Measurements from ENCODE around the gene ZNF292. TPM values are rescaled to one million over a fixed set of nuclear protein-coding genes. Genes with fewer than 3 reads are reported as not detected.
"Not testable (repeated sequence)": the region's sequence is repeated elsewhere in the genome, so short reads cannot be mapped to it uniquely, and the experiment has no call there.

The ZNF292 gene
- total and polyA plus RNA-seq, 2 experiments from 2014 or later, result 20.9 to 38.3 TPM

DNA sequence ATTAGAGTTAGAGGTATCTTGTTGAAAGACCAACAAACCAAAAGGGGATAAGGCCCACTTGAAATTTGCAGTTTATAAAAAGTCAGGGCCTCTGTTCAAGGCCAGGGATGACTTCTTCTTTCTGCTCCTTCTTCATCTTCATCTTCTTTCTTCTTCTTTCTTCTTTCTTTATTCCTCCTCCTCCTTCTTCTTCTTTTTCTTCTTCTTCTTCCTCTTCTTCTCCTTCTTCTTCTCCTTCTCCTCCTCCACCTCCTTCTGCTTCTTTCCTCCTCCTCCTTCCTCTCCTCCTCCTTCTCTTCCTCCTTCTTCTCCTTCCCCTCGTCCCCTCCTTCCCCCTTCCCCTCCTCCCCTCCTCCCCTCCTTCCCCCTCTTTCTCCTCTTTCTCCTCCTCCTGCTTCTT is 18.4 kb upstream of the ZNF292 start:
- no peaks in the 10 kb centered on the region for H3K9me3 ChIP-seq (ENCODE audit: low read depth)
- WGBS (ENCODE audit: low lambda C conversion rate, missing lambda C conversion rate), result no CpG with 5 or more reads among the region's 1 CpG

DNA sequence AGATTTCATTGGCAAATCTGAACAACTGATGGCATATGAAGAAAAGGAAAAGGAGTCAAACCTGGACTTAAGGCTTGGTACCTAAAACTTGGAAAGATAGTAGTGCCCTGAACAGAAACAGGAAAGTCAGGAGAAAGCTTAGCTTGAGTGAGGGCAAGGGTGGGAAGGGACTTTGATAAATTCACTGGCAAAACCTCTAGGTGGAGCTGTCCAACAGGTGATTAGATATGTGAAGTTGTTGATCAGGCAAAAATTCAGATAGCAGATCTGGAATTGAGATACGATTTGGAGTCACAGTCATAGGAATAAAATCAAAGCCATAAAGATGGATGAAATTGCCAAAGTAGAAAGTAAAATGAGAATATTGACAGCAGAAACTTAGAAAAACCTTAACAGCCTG is 16.1 kb upstream of the ZNF292 start:
- Histone ChIP-seq H3K4me1 (ENCODE audit: insufficient read depth) (no peaks in the 10 kb centered on the region), H2AFZ (no peak overlapping the region), H3K9me3 (ENCODE audit: low read depth) (no peaks in the 10 kb centered on the region), H3K4me2 (no peak overlapping the region), H4K20me1 (ENCODE audit: insufficient read depth, poor library complexity, severe bottlenecking) (no peaks in the 10 kb centered on the region), H3K27me3 (no peaks in the 10 kb centered on the region), H3K9me2 (replicated peaks; ENCODE audit: insufficient read depth) (no peaks in the 10 kb centered on the region), H3K27ac (no peak overlapping the region), H3K36me3 (replicated peaks; ENCODE audit: insufficient read depth, low read depth) (no peaks in the 10 kb centered on the region), H3K79me2 (no peaks in the 10 kb centered on the region), H3K4me3 (no peak overlapping the region)
- TF ChIP-seq EZH2phosphoT487 (IDR thresholded peaks at IDR 0.05; ENCODE audit: low read depth, severe bottlenecking, unreplicated experiment) (no peak), EZH2 (IDR thresholded peaks at IDR 0.05; ENCODE audit: borderline replicate concordance) (no peak)
- TF ChIP-seq, protein P1, sequence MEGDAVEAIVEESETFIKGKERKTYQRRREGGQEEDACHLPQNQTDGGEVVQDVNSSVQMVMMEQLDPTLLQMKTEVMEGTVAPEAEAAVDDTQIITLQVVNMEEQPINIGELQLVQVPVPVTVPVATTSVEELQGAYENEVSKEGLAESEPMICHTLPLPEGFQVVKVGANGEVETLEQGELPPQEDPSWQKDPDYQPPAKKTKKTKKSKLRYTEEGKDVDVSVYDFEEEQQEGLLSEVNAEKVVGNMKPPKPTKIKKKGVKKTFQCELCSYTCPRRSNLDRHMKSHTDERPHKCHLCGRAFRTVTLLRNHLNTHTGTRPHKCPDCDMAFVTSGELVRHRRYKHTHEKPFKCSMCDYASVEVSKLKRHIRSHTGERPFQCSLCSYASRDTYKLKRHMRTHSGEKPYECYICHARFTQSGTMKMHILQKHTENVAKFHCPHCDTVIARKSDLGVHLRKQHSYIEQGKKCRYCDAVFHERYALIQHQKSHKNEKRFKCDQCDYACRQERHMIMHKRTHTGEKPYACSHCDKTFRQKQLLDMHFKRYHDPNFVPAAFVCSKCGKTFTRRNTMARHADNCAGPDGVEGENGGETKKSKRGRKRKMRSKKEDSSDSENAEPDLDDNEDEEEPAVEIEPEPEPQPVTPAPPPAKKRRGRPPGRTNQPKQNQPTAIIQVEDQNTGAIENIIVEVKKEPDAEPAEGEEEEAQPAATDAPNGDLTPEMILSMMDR (IDR thresholded peaks at IDR 0.05; ENCODE audit: poor library complexity), result peak; percentile 56
- WGBS (ENCODE audit: low lambda C conversion rate, missing lambda C conversion rate), result 77% methylated on average over 1 of the region's 1 CpG
- peak; percentile 54 for DNase-seq (ENCODE audit: low spot score)

More for the DNA sequence above, 18.4 kb upstream of the ZNF292 start:
- no peak overlapping the region for H3K27ac ChIP-seq
- H3K36me3 ChIP-seq (replicated peaks; ENCODE audit: insufficient read depth, low read depth), result no peaks in the 10 kb centered on the region
- no peaks in the 10 kb centered on the region for H3K79me2 ChIP-seq
- H3K4me1 ChIP-seq (ENCODE audit: insufficient read depth), result no peaks in the 10 kb centered on the region
- TF ChIP-seq, protein P1 (IDR thresholded peaks at IDR 0.05; ENCODE audit: poor library complexity), result no peak
- no peak for DNase-seq (ENCODE audit: low spot score)
- no peak overlapping the region for H3K4me2 ChIP-seq
- no peaks in the 10 kb centered on the region for H3K9me2 ChIP-seq (replicated peaks; ENCODE audit: insufficient read depth)
- no peaks in the 10 kb centered on the region for H4K20me1 ChIP-seq (ENCODE audit: insufficient read depth, poor library complexity, severe bottlenecking)
- H2AFZ ChIP-seq, result no peak overlapping the region
- H3K4me3 ChIP-seq, result no peak overlapping the region
- no peaks in the 10 kb centered on the region for H3K27me3 ChIP-seq

DNA sequence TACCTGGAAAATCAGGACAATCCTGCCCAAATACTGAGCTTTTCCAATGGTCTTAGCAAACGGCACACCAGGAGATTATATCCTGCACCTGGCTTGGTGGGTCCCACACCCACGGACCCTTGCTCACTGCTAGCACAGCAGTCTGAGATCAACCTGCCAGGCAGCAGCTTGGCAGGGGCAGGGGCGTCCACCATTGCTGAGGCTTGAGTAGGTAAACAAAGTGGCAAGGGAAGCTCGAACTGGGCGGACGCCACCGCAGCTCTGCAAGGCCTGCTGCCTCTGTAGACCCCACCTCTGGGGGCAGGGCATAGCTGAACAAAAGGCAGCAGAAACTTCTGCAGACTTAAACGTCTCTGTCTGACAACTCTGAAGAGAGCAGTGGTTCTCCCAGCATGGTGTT is 15.4 kb upstream of the ZNF292 start:
- H3K36me3 ChIP-seq (replicated peaks; ENCODE audit: insufficient read depth, low read depth); H3K9me3 ChIP-seq (ENCODE audit: low read depth); H4K20me1 ChIP-seq (ENCODE audit: insufficient read depth, poor library complexity, severe bottlenecking); H3K27me3 ChIP-seq; DNase-seq (ENCODE audit: low spot score); H2AFZ ChIP-seq; H3K4me2 ChIP-seq; H3K4me3 ChIP-seq; H3K4me1 ChIP-seq (ENCODE audit: insufficient read depth); H3K27ac ChIP-seq; H3K9me2 ChIP-seq (replicated peaks; ENCODE audit: insufficient read depth); H3K79me2 ChIP-seq: not testable (repeated sequence)
- 91% methylated on average over 8 of the region's 8 CpGs for WGBS (ENCODE audit: low lambda C conversion rate, missing lambda C conversion rate)

DNA sequence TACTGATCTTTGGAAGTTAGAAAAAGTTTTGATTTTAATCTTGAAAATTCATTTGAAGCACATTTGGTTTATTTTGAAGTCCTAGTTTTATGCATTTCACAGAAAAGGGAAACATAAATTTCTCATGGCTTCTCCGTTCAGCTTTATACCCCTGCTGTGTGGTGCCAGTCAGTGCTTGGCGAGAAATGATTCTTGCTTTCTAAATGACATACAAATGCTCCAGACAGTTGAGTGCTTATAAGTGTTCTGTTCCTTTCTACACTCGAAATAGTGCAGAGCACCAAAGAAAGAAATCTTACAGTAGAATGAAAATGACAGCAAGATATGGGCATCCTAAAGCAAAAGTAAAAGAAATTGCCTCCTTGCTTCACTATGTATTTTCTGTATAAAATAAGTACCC is 9.0 kb upstream of the ZNF292 start:
- no peaks in the 10 kb centered on the region for H3K27me3 ChIP-seq
- no peaks in the 10 kb centered on the region for H3K79me2 ChIP-seq
- no peak for DNase-seq (ENCODE audit: low spot score)
- no peaks in the 10 kb centered on the region for H4K20me1 ChIP-seq (ENCODE audit: insufficient read depth, poor library complexity, severe bottlenecking)
- no peaks in the 10 kb centered on the region for H3K36me3 ChIP-seq (replicated peaks; ENCODE audit: insufficient read depth, low read depth)
- no peaks in the 10 kb centered on the region for H3K9me2 ChIP-seq (replicated peaks; ENCODE audit: insufficient read depth)
- TF ChIP-seq, protein P1 (IDR thresholded peaks at IDR 0.05; ENCODE audit: poor library complexity), result no peak
- TF ChIP-seq EZH2 (IDR thresholded peaks at IDR 0.05; ENCODE audit: borderline replicate concordance) (no peak), EZH2phosphoT487 (IDR thresholded peaks at IDR 0.05; ENCODE audit: low read depth, severe bottlenecking, unreplicated experiment) (no peak)
- H3K9me3 ChIP-seq (ENCODE audit: low read depth), result no peaks in the 10 kb centered on the region
- H2AFZ ChIP-seq, result peak overlapping the region; percentile 9
- no peak overlapping the region for H3K4me2 ChIP-seq
- no peak overlapping the region for H3K4me3 ChIP-seq
- H3K4me1 ChIP-seq (ENCODE audit: insufficient read depth), result peaks cover 4% of the 10 kb centered on the region
- 69% methylated on average over 3 of the region's 3 CpGs for WGBS (ENCODE audit: low lambda C conversion rate, missing lambda C conversion rate)
- H3K27ac ChIP-seq, result no peak overlapping the region
